Caco-2 (cell line): ENCODE measurements around the gene HNF1B. TPM values are rescaled to one million over a fixed set of nuclear protein-coding genes. Genes with fewer than 3 reads are reported as not detected.

Experiments used
- BruUV-seq: library from RNA; stranded (reverse); fragments of 400-500 nt; replicated peaks from 2 replicates; lab custom pipeline; 2021; lab: Mats Ljungman, UMichigan
- CTCF ChIA-PET: fragments of 300-600 bp; sonication (Branson Sonifier 250); formaldehyde crosslinking; loops from one replicate; lab custom pipeline; 2022; ENCODE audit warnings: antibody characterized with exemption; lab: Charles Lee
- POLR2A ChIA-PET: fragments of 300-600 bp; sonication (Branson Sonifier 250); formaldehyde crosslinking; loops from one replicate; lab custom pipeline; 2022; ENCODE audit warnings: antibody characterized with exemption; lab: Charles Lee
- DNase-seq, 2 experiments: peaks; one replicate each; pipeline versions ENCODE4 v3.0.0 to v3.0.0-alpha.2; 2020 to 2022
- H3K27me3 ChIP-seq: replicated peaks from 2 replicates; pipeline ENCODE4 v1.6.0; 2011; ENCODE audit warnings: low read length; ENCODE audit not compliant: control insufficient read depth, insufficient read depth
- H3K36me3 ChIP-seq: 2 replicates; pipeline ENCODE4 v1.5.1; 2011; ENCODE audit warnings: low read length; ENCODE audit not compliant: control insufficient read depth, insufficient read depth
- H3K4me1 ChIP-seq: fragments of 250-450 bp; sonication (Bioruptor Pico); 2 replicates; pipeline ENCODE4 v1.5.1; 2020; ENCODE audit warnings: mild to moderate bottlenecking
- H3K4me3 ChIP-seq: 2 replicates; pipeline ENCODE4 v1.5.1; 2011; ENCODE audit warnings: low read depth, mild to moderate bottlenecking, control low read depth, low read length
- H3K9me3 ChIP-seq: fragments of 250-450 bp; sonication (Bioruptor Pico); 2 replicates; pipeline ENCODE4 v1.5.1; 2020; ENCODE audit warnings: mild to moderate bottlenecking, moderate library complexity
- H3K27ac Mint-ChIP-seq: one replicate; pipeline ENCODE4 v1.8.0; 2022; ENCODE audit warnings: mixed read lengths; ENCODE audit not compliant: unreplicated experiment
- H3K27me3 Mint-ChIP-seq: one replicate; pipeline ENCODE4 v1.8.0; 2022; ENCODE audit warnings: mixed read lengths; ENCODE audit not compliant: insufficient read depth, unreplicated experiment
- H3K36me3 Mint-ChIP-seq: one replicate; pipeline ENCODE4 v1.8.0; 2022; ENCODE audit warnings: mild to moderate bottlenecking, mixed read lengths; ENCODE audit not compliant: insufficient read depth, unreplicated experiment
- H3K4me1 Mint-ChIP-seq: one replicate; pipeline ENCODE4 v1.8.0; 2022; ENCODE audit warnings: low read depth, mixed read lengths; ENCODE audit not compliant: unreplicated experiment
- H3K4me3 Mint-ChIP-seq: one replicate; pipeline ENCODE4 v1.8.0; 2022; ENCODE audit warnings: mild to moderate bottlenecking, moderate library complexity, mixed read lengths; ENCODE audit not compliant: unreplicated experiment
- H3K9me3 Mint-ChIP-seq: one replicate; pipeline ENCODE4 v1.8.0; 2022; ENCODE audit warnings: mixed read lengths; ENCODE audit not compliant: unreplicated experiment
- intact Hi-C: fragments of 100-400 bp; cut with micrococcal nuclease; formaldehyde crosslinking; loops from one replicate; pipeline ENCODE4 v1.10.0; 2022; ENCODE audit not compliant: unreplicated experiment
- total RNA-seq: library from RNA; stranded (reverse); gene quantifications from 2 replicates; pipeline ENCODE4 v1.2.3, GENCODE V29; 2022
- TF ChIP-seq, protein P1 (sequence below), 2 experiments: fragments of 200-600 bp in 1 of 2; IDR thresholded peaks; 1 replicate in 1 of 2; 2 replicates in 1 of 2; pipeline versions ENCODE4 v1.5.1 to v1.8.0; 2011 to 2022; ENCODE audit warnings: antibody characterized with exemption in 1 of 2, control low read depth in 1 of 2, inconsistent platforms in 1 of 2, low read depth in 1 of 2, low read length in 1 of 2, mild to moderate bottlenecking in 1 of 2, moderate library complexity in 1 of 2; ENCODE audit not compliant: insufficient read depth in 1 of 2, severe bottlenecking in 1 of 2, unreplicated experiment in 1 of 2

Gene HNF1B
- total RNA-seq, 1 experiment from 2014 or later: 36.9 TPM

- Mint-ChIP-seq H3K36me3 (no peaks in the 10 kb centered on the region), H3K9me3 (no peaks in the 10 kb centered on the region), H3K27ac (no peak overlapping the region), H3K27me3 (no peaks in the 10 kb centered on the region), H3K4me3 (no peak overlapping the region), H3K4me1 (peaks cover 20% of the 10 kb centered on the region)
- Histone ChIP-seq H3K27me3 (no peaks in the 10 kb centered on the region), H3K4me1 (peaks cover 5% of the 10 kb centered on the region; the same call in 1 of the 2 replicates), H3K36me3 (no peaks in the 10 kb centered on the region), H3K9me3 (no peaks in the 10 kb centered on the region), H3K4me3 (no peak overlapping the region)
- DNase-seq: no peak
- ChIA-PET CTCF (no interaction called here), POLR2A (no interaction called here)
- intact Hi-C loops: no loop called here
- TF ChIP-seq, protein P1, sequence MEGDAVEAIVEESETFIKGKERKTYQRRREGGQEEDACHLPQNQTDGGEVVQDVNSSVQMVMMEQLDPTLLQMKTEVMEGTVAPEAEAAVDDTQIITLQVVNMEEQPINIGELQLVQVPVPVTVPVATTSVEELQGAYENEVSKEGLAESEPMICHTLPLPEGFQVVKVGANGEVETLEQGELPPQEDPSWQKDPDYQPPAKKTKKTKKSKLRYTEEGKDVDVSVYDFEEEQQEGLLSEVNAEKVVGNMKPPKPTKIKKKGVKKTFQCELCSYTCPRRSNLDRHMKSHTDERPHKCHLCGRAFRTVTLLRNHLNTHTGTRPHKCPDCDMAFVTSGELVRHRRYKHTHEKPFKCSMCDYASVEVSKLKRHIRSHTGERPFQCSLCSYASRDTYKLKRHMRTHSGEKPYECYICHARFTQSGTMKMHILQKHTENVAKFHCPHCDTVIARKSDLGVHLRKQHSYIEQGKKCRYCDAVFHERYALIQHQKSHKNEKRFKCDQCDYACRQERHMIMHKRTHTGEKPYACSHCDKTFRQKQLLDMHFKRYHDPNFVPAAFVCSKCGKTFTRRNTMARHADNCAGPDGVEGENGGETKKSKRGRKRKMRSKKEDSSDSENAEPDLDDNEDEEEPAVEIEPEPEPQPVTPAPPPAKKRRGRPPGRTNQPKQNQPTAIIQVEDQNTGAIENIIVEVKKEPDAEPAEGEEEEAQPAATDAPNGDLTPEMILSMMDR (IDR thresholded peaks at IDR 0.05; ENCODE audit: insufficient read depth in 1 of 2, low read depth in 1 of 2, low read length in 1 of 2, severe bottlenecking in 1 of 2, unreplicated experiment in 1 of 2): no peak
- BruUV-seq: no TSS peak
Measured at GRCh38 chr17:37659925-37660324, 84.9 kb downstream of the HNF1B start.

- ChIA-PET CTCF (no interaction called here), POLR2A (no interaction called here)
- H3K9me3 Mint-ChIP-seq: no peaks in the 10 kb centered on the region
- no peaks in the 10 kb centered on the region for H3K9me3 ChIP-seq
- intact Hi-C loops: no loop called here
- no peak overlapping the region for H3K4me3 Mint-ChIP-seq
- no peak overlapping the region for H3K27ac Mint-ChIP-seq
- no peak overlapping the region for H3K4me3 ChIP-seq
- no peaks in the 10 kb centered on the region for H3K27me3 ChIP-seq
- no peaks in the 10 kb centered on the region for H3K36me3 Mint-ChIP-seq
- TF ChIP-seq, protein P1 (IDR thresholded peaks at IDR 0.05; ENCODE audit: insufficient read depth in 1 of 2, low read depth in 1 of 2, low read length in 1 of 2, severe bottlenecking in 1 of 2, unreplicated experiment in 1 of 2): no peak
- no TSS peak for BruUV-seq
- H3K27me3 Mint-ChIP-seq: no peaks in the 10 kb centered on the region
- H3K4me1 ChIP-seq: peaks cover 2% of the 10 kb centered on the region; the same call in 1 of the 2 replicates
- H3K4me1 Mint-ChIP-seq: peaks cover 7% of the 10 kb centered on the region
- H3K36me3 ChIP-seq: no peaks in the 10 kb centered on the region
- no peak for DNase-seq
Measured at GRCh38 chr17:37657202-37657601, 87.7 kb downstream of the HNF1B start.

DNA sequence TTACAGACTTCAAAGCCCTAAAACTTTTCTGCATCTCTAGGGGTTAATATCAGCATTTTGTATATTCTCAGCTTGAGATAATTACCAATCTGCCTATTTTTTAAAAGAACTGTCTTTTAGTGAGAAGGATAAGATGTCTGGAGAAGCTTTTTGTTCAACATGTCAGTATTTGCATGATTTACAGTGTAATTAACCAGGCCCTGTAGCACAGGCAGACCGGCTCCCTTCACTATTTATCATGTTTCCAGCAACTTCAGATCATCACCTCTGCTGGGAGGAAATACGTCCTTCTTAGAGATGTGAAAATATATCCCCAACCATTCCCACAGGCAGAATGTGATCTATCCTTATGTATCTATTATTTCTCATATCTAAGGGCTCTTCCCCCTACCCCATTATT is 93.0 kb downstream of the HNF1B start:
- H3K4me1 ChIP-seq: peaks cover 13% of the 10 kb centered on the region
- H3K36me3 Mint-ChIP-seq: no peaks in the 10 kb centered on the region
- H3K4me3 Mint-ChIP-seq: no peak overlapping the region
- H3K9me3 Mint-ChIP-seq: no peaks in the 10 kb centered on the region
- H3K4me1 Mint-ChIP-seq: peaks cover 6% of the 10 kb centered on the region
- H3K27ac Mint-ChIP-seq: no peak overlapping the region
- H3K36me3 ChIP-seq: no peaks in the 10 kb centered on the region
- no peaks in the 10 kb centered on the region for H3K27me3 Mint-ChIP-seq
- no TSS peak for BruUV-seq
- CTCF ChIA-PET: interaction anchor here (0.6 kb wide), 1 partner anchor 165 kb away, joined by 3 read pairs; no protein-coding TSS in a partner anchor
- POLR2A ChIA-PET: no interaction called here
- H3K27me3 ChIP-seq: no peaks in the 10 kb centered on the region
- H3K4me3 ChIP-seq: no peak overlapping the region
- intact Hi-C loops: loop anchor here (5.0 kb wide), 1 partner anchor 55 kb away; no protein-coding TSS in a partner anchor
- TF ChIP-seq, protein P1 (IDR thresholded peaks at IDR 0.05; ENCODE audit: insufficient read depth in 1 of 2, low read depth in 1 of 2, low read length in 1 of 2, severe bottlenecking in 1 of 2, unreplicated experiment in 1 of 2): no peak
- no peak for DNase-seq
- no peaks in the 10 kb centered on the region for H3K9me3 ChIP-seq
